Prostate gland (tissue), 2 donors: Measurements from ENCODE around the gene PEG3. TPM values are rescaled to one million over a fixed set of nuclear protein-coding genes. Genes with fewer than 3 reads are reported as not detected.

Experiments
- DNase-seq: peaks from one replicate; pipeline ENCODE4 v3.0.0-alpha.2; 2019; ENCODE audit warnings: low spot score
- H3K27ac ChIP-seq, 2 donors: fragments of 200-600 bp; sonication (generic); 2 replicates each; pipeline ENCODE4 v1.5.1; 2017 to 2019
- H3K27me3 ChIP-seq: fragments of 200-600 bp; sonication (generic); replicated peaks from 2 replicates; pipeline ENCODE4 v1.5.1; 2019; ENCODE audit not compliant: insufficient read depth
- H3K36me3 ChIP-seq, 2 donors: fragments of 200-600 bp; sonication (generic); 1 replicate in 1 of 2; 2 replicates in 1 of 2; pipeline versions ENCODE4 v1.5.1 to v1.8.1; 2017 to 2019
- H3K4me1 ChIP-seq: fragments of 200-600 bp; sonication (generic); replicated peaks from 2 replicates; pipeline ENCODE4 v1.5.1; 2019
- H3K4me3 ChIP-seq, 2 donors: fragments of 200-600 bp; sonication (generic); 2 replicates each; pipeline ENCODE4 v1.5.1; 2017 to 2019
- H3K9me3 ChIP-seq: fragments of 200-600 bp; sonication (generic); 2 replicates; pipeline ENCODE4 v1.5.1; 2017
- CTCF ChIP-seq, 4 experiments: fragments of 200-600 bp in 2 of 4; fragments of 450-650 bp in 2 of 4; sonication (generic) in 2 of 4; IDR thresholded peaks; 1 replicate in 3 of 4; 2 replicates in 1 of 4; pipeline ENCODE4 v1.5.1; 2016 to 2019; ENCODE audit warnings: antibody characterized with exemption in 4 of 4, mild to moderate bottlenecking in 2 of 4, moderate library complexity in 2 of 4
- POLR2A ChIP-seq: fragments of 450-650 bp; IDR thresholded peaks from one replicate; pipeline ENCODE4 v1.6.1; 2016; ENCODE audit warnings: antibody characterized with exemption, mild to moderate bottlenecking
- POLR2AphosphoS5 ChIP-seq: sonication (generic); formaldehyde crosslinking; IDR thresholded peaks from one replicate; pipeline ENCODE4 v1.6.1; 2017; ENCODE audit warnings: antibody characterized with exemption
- intact Hi-C: fragments of 100-400 bp; cut with DNase I; formaldehyde crosslinking; loops from one replicate; pipeline ENCODE4 v1.14.2; 2022
- small RNA-seq, 2 donors: library from RNA; depleted of rRNA; stranded (forward); fragments of <200 nt; gene quantifications; one replicate each; pipeline ENCODE3, GENCODE V24; 2016
- total RNA-seq, 2 donors: library from RNA; depleted of rRNA; stranded (reverse); fragments of >200 nt; gene quantifications; one replicate each; pipeline ENCODE4 v1.1.0, GENCODE V29; 2016

PEG3 gene
- total RNA-seq, 2 donors from 2014 or later = 6.1 to 101 TPM

GRCh38 chr19:56806639-56807038 lies 33.9 kb downstream of the PEG3 start:
- intact Hi-C loops = no loop called here
- DNase-seq = no peak
- Histone ChIP-seq H3K36me3 (no peaks in the 10 kb centered on the region), H3K27me3 (no peaks in the 10 kb centered on the region), H3K27ac (no peak overlapping the region), H3K4me1 (no peaks in the 10 kb centered on the region), H3K9me3 (no peaks in the 10 kb centered on the region), H3K4me3 (no peak overlapping the region)
- TF ChIP-seq POLR2AphosphoS5 (no peak), CTCF (IDR thresholded peaks at IDR 0.05) (no peak), POLR2A (no peak)

Small RNA genes lying within 50 kb of the gene (small RNA-seq; reads per million reads assigned to genes)
- gene AC006115.2 = 0 reads per million in 2 donors

Other genes starting within 250 kb of the PEG3 start
- gene ZNF71, start 245.4 kb downstream of the PEG3 start, total RNA-seq = 10 to 100 TPM; 10.3 to 19.7 TPM
- not detected for gene SMIM17, start 197.6 kb downstream of the PEG3 start, total RNA-seq
- gene ZNF835, start 169.0 kb downstream of the PEG3 start, total RNA-seq = 1 to 10 TPM; 2.5 to 4.5 TPM
- 1 to 10 TPM in 1 of 2 donors, under 1 TPM in 1; 0.64 to 5.2 TPM for gene ZIM2, start within 50 bp of the PEG3 start, total RNA-seq